Esophagus muscularis mucosa (tissue), 4 donors: ENCODE results near the gene ST3GAL6. TPM values are rescaled to one million over a fixed set of nuclear protein-coding genes. Genes with fewer than 3 reads are reported as not detected.

ENCODE experiments used
- DNase-seq: peaks from one replicate; pipeline ENCODE4 v3.0.0-alpha.2; 2017; ENCODE audit errors: extremely low spot score
- H3K27ac ChIP-seq, 4 donors: fragments of 200-600 bp; sonication (generic); replicated peaks in 1 of 4; 1 replicate in 3 of 4; 2 replicates in 1 of 4; pipeline ENCODE4 v1.5.1; 2016 to 2019; ENCODE audit warnings: mild to moderate bottlenecking in 1 of 4
- H3K27me3 ChIP-seq, 4 donors: fragments of 200-600 bp; sonication (generic); one replicate each; pipeline versions ENCODE4 v1.5.1 to v1.6.0; 2016 to 2019
- H3K36me3 ChIP-seq, 4 donors: fragments of 200-600 bp; sonication (generic); one replicate each; pipeline ENCODE4 v1.5.1; 2016 to 2019
- H3K4me1 ChIP-seq, 4 donors: fragments of 200-600 bp; sonication (generic); one replicate each; pipeline ENCODE4 v1.5.1; 2016 to 2019
- H3K4me3 ChIP-seq, 4 donors: fragments of 200-600 bp; sonication (generic); 1 replicate in 2 of 4; 2 replicates in 2 of 4; pipeline ENCODE4 v1.5.1; 2016 to 2019; ENCODE audit warnings: mild to moderate bottlenecking in 4 of 4, moderate library complexity in 1 of 4
- H3K9me3 ChIP-seq, 4 donors: fragments of 200-600 bp; sonication (generic); 1 replicate in 3 of 4; 2 replicates in 1 of 4; pipeline ENCODE4 v1.5.1; 2016 to 2019
- EP300 ChIP-seq: sonication (generic); formaldehyde crosslinking; IDR thresholded peaks from one replicate; pipeline ENCODE4 v1.6.1; 2017; ENCODE audit warnings: antibody characterized with exemption
- POLR2A ChIP-seq: fragments of 450-650 bp; IDR thresholded peaks from one replicate; pipeline ENCODE4 v1.6.1; 2017; ENCODE audit warnings: antibody characterized with exemption, moderate library complexity, mild to moderate bottlenecking, low read depth
- POLR2AphosphoS5 ChIP-seq, 2 donors: sonication (generic); formaldehyde crosslinking; IDR thresholded peaks; one replicate each; pipeline ENCODE4 v1.6.1; 2017; ENCODE audit warnings: antibody characterized with exemption in 2 of 2
- WGBS: methylation state at CpG from one replicate; pipeline ENCODE4 v1.1.5; 2018; 5-methylcytosine and 5-hydroxymethylcytosine counted together
- intact Hi-C: fragments of 100-400 bp; cut with DNase I; formaldehyde crosslinking; loops from one replicate; pipeline ENCODE4 v1.15.1; 2023
- total RNA-seq, 4 donors: library from RNA; depleted of rRNA; stranded (reverse); fragments of >200 nt; gene quantifications; one replicate each; pipeline versions ENCODE4 v1.1.0 to v1.2.1, GENCODE V29; 2016
- TF ChIP-seq, protein P1 (sequence below), 3 experiments: fragments of 200-600 bp in 2 of 3; fragments of 450-650 bp in 1 of 3; sonication (generic) in 2 of 3; IDR thresholded peaks; one replicate each; pipeline ENCODE4 v1.5.1; 2017 to 2019; ENCODE audit warnings: antibody characterized with exemption in 3 of 3, mild to moderate bottlenecking in 2 of 3, moderate library complexity in 1 of 3

ST3GAL6 gene
- total RNA-seq, 4 donors from 2014 or later = 3.3 to 10.8 (median 4.6) TPM

DNA sequence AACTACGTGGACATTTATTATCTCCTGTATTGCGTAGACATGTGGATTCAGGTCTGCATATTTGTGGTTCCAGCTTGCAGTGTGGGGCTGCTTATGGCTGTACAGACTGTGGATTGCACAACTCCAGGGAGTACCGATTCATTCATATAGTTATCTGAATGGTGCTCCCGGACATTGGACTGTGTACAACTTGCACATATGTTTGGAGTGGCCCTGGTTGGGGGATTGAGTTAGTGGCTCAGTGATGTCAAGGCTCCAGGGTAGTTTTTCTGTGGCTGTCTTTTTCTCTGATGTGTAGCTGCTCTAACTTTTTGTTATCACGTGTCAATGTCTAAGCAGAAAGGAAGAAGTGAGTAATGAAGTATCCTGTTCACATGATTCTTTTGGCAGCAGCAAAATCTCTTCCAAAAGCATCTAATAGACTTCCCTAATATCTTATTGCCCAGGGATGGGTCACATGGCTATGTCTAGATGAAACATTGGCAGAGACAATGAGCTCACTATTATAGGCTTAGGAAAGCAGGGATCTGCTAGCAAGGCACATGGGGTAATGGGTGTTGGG, 15.8 kb downstream of the ST3GAL6 start:
- intact Hi-C loops = no loop called here
- Histone ChIP-seq H3K36me3 (peaks cover 0 to 20% (median 0%) of the 10 kb centered on the region in 4 donors), H3K4me3 (no peak overlapping the region), H3K27ac (peak overlapping the region; percentile 13 to 43 (median 36)), H3K4me1 (peaks cover 23 to 38% (median 32%) of the 10 kb centered on the region in 4 donors), H3K9me3 (no peaks in the 10 kb centered on the region), H3K27me3 (no peaks in the 10 kb centered on the region)
- 61% methylated on average over 5 of the region's 5 CpGs for WGBS
- TF ChIP-seq, protein P1, sequence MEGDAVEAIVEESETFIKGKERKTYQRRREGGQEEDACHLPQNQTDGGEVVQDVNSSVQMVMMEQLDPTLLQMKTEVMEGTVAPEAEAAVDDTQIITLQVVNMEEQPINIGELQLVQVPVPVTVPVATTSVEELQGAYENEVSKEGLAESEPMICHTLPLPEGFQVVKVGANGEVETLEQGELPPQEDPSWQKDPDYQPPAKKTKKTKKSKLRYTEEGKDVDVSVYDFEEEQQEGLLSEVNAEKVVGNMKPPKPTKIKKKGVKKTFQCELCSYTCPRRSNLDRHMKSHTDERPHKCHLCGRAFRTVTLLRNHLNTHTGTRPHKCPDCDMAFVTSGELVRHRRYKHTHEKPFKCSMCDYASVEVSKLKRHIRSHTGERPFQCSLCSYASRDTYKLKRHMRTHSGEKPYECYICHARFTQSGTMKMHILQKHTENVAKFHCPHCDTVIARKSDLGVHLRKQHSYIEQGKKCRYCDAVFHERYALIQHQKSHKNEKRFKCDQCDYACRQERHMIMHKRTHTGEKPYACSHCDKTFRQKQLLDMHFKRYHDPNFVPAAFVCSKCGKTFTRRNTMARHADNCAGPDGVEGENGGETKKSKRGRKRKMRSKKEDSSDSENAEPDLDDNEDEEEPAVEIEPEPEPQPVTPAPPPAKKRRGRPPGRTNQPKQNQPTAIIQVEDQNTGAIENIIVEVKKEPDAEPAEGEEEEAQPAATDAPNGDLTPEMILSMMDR (IDR thresholded peaks at IDR 0.05) = no peak
- no peak for TF ChIP-seq POLR2A
- TF ChIP-seq EP300 = no peak
- no peak for TF ChIP-seq POLR2AphosphoS5 (IDR thresholded peaks at IDR 0.05)
- no peak for DNase-seq

DNA sequence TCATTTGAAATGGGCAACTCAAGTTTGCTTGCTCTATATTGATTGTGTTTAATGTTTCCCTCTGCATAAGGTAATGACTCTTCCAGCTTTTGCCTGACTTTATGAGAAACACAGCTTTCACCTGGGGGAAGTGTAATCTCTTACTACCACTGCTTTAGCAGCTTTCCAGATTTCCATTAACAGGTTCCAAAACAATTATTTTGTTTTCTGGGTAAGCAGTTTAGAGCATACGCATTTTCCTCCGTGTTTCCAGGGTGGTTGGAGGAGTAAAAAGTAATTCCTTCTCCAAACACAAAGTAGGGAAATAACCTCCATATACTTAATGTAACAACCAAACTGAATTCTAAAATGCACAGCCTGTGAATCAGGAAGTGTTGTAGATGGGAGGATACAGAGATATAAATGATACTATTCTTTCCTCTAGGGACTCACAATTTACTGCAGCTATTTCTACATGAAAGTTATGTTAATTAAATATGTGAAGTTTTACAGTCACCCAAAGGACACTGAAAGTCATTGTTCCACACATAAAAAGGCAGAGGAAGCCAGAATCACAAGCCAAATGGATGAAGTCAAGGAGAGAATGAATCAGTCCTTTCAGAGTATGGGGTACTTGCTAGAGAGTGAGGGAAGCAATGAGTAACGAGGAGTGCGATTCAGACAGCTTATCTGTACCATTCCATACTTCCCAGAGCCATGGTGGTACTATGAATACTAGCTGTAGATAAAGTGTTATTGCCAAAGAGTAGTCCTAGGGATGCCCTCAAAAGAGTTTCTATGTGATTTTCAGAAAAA, 16.6 kb downstream of the ST3GAL6 start:
- Histone ChIP-seq H3K36me3 (peaks cover 0 to 20% (median 0%) of the 10 kb centered on the region in 4 donors), H3K27ac (peak overlapping the region in 3 of 4 donors; percentile 13 to 57 (median 43)), H3K27me3 (no peaks in the 10 kb centered on the region), H3K4me1 (peaks cover 25 to 46% (median 34%) of the 10 kb centered on the region in 4 donors), H3K9me3 (no peaks in the 10 kb centered on the region), H3K4me3 (no peak overlapping the region)
- WGBS = 88% methylated on average over 4 of the region's 4 CpGs
- intact Hi-C loops = no loop called here
- TF ChIP-seq POLR2AphosphoS5 (IDR thresholded peaks at IDR 0.05) (no peak), EP300 (no peak), POLR2A (no peak)
- TF ChIP-seq, protein P1 (IDR thresholded peaks at IDR 0.05) = no peak
- DNase-seq = no peak

DNA sequence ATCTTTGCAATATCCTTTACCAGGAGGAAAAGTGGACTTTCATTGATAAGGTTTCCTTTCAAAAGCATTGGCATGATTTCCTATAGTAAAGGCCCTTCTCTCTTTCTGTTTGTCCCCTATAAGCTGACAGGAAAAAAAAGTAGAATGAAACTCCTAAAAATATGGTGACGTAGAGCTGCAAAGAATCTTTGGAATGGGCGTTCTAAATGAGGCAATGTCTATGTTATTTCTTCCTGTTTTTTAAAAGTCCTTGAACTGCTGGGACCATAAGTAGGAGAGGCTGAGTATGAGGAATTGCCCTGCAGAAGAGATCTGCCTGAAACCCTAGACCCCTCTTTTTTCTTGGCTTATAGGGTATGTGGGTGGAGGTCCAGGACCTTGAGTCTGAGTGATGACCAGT, 17.2 kb downstream of the ST3GAL6 start:
- no peak for TF ChIP-seq POLR2A
- TF ChIP-seq, protein P1 (IDR thresholded peaks at IDR 0.05) = no peak
- Histone ChIP-seq H3K27ac (peak overlapping the region in 2 of 4 donors; percentile 13 to 57), H3K9me3 (no peaks in the 10 kb centered on the region), H3K27me3 (no peaks in the 10 kb centered on the region), H3K4me1 (peaks cover 29 to 50% (median 35%) of the 10 kb centered on the region in 4 donors), H3K4me3 (no peak overlapping the region), H3K36me3 (peaks cover 0 to 20% (median 0%) of the 10 kb centered on the region in 4 donors)
- WGBS = 77% methylated on average over 2 of the region's 2 CpGs
- intact Hi-C loops = no loop called here
- no peak for DNase-seq

DNA sequence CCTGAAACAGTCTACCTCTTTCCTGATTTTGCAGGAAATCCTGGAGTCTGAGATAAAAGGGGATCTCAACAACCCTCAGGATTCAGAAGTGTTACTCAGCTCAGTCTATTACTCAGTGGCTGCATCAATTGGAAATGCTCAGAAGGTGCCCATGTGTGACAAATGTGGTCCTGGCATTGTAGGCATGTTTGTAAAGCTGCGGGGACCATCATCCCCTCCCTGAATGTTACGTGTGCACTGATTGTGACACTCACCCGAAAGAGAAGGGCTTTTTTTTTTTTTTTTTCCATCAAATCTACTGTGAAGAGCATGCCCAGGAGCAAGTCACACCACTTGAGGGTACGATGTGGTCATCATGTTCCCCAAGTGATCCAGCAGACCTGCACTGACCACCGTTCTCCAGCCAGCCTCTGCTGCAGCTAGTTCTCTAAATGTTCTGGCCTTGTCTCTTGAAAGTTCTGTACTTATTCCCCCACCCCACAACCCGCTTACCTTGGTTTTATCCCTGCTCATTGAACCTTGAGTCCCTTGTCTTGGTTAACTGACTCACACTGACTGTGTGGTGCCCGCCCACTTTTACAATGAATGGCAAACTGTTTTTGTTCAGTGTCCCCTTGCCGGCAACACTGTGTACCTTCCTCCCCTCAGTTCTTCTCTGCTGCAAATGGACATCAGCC, 19.8 kb downstream of the ST3GAL6 start:
- H3K4me1 ChIP-seq = peaks cover 20 to 44% (median 31%) of the 10 kb centered on the region in 4 donors
- peaks cover 0 to 11% (median 0%) of the 10 kb centered on the region in 4 donors for H3K36me3 ChIP-seq
- no peaks in the 10 kb centered on the region for H3K27me3 ChIP-seq
- TF ChIP-seq, protein P1 (IDR thresholded peaks at IDR 0.05) = no peak
- TF ChIP-seq POLR2A = no peak
- no peak for TF ChIP-seq POLR2AphosphoS5 (IDR thresholded peaks at IDR 0.05)
- no peak for TF ChIP-seq EP300
- no peak overlapping the region for H3K27ac ChIP-seq
- DNase-seq = no peak
- intact Hi-C loops = no loop called here
- H3K9me3 ChIP-seq = no peaks in the 10 kb centered on the region
- 84% methylated on average over 8 of the region's 8 CpGs for WGBS
- H3K4me3 ChIP-seq = no peak overlapping the region
